ENCODE results near the gene ABCF1.

ABCF1 gene

DNA sequence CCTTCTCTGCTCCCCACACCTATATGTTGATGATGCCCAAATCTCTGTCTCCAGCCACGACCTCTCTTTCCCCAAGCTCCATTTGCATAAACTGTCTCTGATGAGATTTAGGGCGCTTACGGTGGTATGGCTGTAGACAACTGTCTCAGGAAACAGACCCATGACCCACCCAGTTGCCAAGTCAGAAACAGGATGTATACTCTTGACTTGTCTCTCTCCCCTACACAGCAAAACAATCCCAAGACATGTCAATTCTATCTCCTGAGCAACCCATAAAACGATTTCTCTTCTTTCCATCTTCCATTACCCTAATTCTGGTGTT, 28.9 kb upstream of the ABCF1 start:
- no peak overlapping the region for H3K4me3 ChIP-seq (ENCODE audit: low read length)
- no peak for DNase-seq (ENCODE audit: low read depth)
- TF ChIP-seq, protein P1, sequence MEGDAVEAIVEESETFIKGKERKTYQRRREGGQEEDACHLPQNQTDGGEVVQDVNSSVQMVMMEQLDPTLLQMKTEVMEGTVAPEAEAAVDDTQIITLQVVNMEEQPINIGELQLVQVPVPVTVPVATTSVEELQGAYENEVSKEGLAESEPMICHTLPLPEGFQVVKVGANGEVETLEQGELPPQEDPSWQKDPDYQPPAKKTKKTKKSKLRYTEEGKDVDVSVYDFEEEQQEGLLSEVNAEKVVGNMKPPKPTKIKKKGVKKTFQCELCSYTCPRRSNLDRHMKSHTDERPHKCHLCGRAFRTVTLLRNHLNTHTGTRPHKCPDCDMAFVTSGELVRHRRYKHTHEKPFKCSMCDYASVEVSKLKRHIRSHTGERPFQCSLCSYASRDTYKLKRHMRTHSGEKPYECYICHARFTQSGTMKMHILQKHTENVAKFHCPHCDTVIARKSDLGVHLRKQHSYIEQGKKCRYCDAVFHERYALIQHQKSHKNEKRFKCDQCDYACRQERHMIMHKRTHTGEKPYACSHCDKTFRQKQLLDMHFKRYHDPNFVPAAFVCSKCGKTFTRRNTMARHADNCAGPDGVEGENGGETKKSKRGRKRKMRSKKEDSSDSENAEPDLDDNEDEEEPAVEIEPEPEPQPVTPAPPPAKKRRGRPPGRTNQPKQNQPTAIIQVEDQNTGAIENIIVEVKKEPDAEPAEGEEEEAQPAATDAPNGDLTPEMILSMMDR (conservative IDR thresholded peaks at IDR 0.05; ENCODE audit: low read length) = no peak

DNA sequence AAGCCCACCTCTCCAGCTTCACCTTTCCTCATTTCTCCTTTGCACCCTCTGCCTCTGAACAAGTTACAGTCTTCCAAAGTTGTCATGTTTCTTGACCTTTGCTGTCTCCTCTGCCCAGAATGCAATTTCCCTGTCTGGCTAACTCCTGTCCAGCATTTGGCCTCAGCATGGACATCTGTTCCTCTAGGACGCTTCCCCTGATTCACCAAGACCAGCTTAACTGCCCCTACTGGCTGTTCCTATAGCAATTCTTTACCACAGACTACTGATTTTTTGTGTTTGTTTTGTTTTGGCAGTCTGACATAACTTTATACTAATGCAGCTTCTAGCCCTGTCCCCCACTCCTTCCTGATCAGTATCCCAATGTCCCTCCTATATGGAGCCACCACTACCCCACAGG, 28.3 kb upstream of the ABCF1 start:
- H3K4me3 ChIP-seq (ENCODE audit: low read length) = no peak overlapping the region
- TF ChIP-seq, protein P1 (conservative IDR thresholded peaks at IDR 0.05; ENCODE audit: low read length) = no peak; the same call in 1 of the 2 replicates
- DNase-seq (ENCODE audit: low read depth) = no peak

DNA sequence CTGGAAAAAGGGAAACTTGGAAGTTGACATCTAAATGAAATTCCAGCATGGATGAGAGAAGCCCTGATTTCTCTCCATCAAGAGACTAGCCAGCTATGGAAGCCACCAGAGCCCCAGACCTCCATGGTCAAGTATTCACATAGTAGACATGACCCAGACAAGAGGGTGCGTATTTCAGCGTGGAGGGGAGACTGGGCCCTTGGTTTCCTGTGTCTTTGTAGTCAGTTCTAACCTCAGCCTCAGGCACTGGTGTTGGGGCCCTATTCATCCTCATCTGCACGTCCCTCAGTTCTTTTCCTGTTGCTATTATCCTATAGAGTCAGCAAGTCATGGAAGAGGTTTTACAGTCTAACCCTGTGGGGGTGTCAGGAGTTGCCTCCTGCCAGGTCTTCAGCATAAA, 27.4 kb upstream of the ABCF1 start:
- TF ChIP-seq, protein P1 (conservative IDR thresholded peaks at IDR 0.05; ENCODE audit: low read length) = no peak
- no peak overlapping the region for H3K4me3 ChIP-seq (ENCODE audit: low read length)
- no peak for DNase-seq (ENCODE audit: low read depth)

DNA sequence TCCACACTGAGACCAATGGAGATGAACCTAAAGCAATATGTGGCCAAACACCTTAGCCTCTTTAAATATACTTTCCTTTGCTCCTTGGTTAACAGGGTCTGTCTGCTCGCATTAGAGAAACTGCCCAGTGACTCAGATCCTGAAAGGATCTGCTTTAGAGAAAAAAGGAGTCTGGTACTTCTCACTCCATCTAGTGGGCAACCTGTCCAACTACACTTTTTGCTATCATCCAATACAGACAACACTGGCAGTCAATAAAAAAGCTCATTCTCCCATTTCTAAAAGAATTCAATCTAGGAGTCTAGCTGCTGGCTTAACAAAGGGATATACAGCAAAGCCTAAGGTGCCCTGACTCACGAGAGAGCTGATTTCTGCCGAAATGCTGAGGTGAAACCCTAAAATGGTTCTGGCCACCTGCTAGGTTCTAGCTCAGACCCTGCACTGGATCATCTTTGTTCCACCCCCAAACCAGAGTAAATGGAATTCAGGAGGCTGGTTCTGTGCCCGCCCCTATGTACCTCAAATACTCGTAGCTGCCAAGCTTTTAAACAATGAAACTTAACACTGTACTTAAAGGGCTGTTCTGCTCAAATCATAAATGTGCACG, 26.5 kb upstream of the ABCF1 start:
- TF ChIP-seq, protein P1 (conservative IDR thresholded peaks at IDR 0.05; ENCODE audit: low read length) = peak; percentile 81
- DNase-seq (ENCODE audit: low read depth) = peak; percentile 70
- H3K4me3 ChIP-seq (ENCODE audit: low read length) = no peak overlapping the region

DNA sequence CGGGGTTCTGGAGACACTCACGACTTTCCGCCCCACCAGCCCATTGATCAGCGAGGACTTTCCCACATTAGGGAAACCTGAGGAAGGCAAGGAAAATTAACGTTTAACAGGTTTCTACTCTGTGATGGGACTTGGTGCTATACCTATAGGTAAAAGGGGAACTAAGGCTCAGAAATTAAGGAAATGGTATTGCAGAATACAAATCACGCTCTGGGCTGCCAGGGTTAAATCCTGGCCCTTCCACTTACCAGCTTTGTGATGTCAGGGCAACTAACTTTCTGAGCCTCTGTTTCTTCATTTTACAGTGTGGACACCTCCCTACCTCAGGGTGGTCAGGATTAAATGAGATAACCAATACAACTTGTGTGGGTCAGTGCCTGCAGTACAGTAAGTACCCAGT, 23.8 kb upstream of the ABCF1 start:
- TF ChIP-seq, protein P1 (conservative IDR thresholded peaks at IDR 0.05; ENCODE audit: low read length) = no peak
- H3K4me3 ChIP-seq (ENCODE audit: low read length) = no peak overlapping the region
- DNase-seq (ENCODE audit: low read depth) = no peak

DNA sequence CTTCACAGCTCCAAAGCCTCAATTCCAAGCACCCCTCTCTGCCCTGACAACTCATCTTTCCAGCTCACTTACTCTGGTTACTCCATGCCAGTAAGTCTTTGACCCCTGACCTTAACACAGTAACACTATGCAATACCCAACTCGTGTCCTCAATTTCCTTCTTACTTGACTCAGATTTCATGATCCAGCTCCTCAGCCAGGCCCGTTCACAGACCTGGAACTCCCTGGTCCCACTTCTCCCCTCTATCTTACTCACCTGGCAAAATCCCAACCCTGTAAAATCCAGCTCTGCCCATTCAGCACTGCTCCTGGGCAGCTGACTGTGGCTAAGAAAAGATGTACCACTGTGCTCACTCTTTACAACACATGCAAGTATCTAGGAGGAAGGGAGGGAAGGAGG, 22.9 kb upstream of the ABCF1 start:
- TF ChIP-seq, protein P1 (conservative IDR thresholded peaks at IDR 0.05; ENCODE audit: low read length) = no peak
- DNase-seq (ENCODE audit: low read depth) = no peak
- no peak overlapping the region for H3K4me3 ChIP-seq (ENCODE audit: low read length)

DNA sequence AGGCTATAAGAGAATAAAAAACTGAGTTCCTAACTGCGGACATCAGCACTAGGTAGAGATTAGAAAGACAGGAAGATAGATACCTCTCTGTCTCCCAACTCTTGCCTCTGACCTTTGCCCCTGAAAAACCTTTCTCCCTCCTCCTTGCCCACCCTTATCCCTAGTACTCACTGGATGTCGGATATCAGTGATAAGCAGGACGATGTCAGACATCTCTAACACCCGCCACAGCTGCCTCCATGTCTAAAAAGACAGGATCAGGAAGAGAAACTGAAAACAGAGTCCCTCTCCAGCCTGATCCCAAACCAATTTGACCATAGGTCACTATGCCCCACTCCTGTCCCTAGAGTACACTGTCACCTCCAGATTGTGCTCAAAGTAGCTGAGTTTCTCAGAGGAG, 16.8 kb upstream of the ABCF1 start:
- peak overlapping the region; percentile 95 for H3K4me3 ChIP-seq (ENCODE audit: low read length)

More for the DNA sequence above, 16.8 kb upstream of the ABCF1 start:
- DNase-seq (ENCODE audit: low read depth) = no peak
- TF ChIP-seq, protein P1 (conservative IDR thresholded peaks at IDR 0.05; ENCODE audit: low read length) = no peak
